Neural progenitor cell (in vitro differentiated cells): ENCODE measurements around the gene MIEF1.
A peak's percentile ranks its signal among the peaks of the same experiment; 100 is the strongest.

Experiments
- EZH2 ChIP-seq: fragments of 200-600 bp; sonication (generic); IDR thresholded peaks from 2 replicates; pipeline ENCODE4 v1.6.1; 2017; ENCODE audit warnings: antibody characterized with exemption, mild to moderate bottlenecking, moderate library complexity
- EZH2phosphoT487 ChIP-seq: fragments of 200-600 bp; sonication (generic); IDR thresholded peaks from 2 replicates; pipeline ENCODE4 v1.6.1; 2017; ENCODE audit warnings: antibody characterized with exemption
- TF ChIP-seq, protein P1 (sequence below): fragments of 200-600 bp; sonication (generic); IDR thresholded peaks from 2 replicates; pipeline ENCODE4 v1.5.1; 2017; ENCODE audit warnings: antibody characterized with exemption, mild to moderate bottlenecking

DNA sequence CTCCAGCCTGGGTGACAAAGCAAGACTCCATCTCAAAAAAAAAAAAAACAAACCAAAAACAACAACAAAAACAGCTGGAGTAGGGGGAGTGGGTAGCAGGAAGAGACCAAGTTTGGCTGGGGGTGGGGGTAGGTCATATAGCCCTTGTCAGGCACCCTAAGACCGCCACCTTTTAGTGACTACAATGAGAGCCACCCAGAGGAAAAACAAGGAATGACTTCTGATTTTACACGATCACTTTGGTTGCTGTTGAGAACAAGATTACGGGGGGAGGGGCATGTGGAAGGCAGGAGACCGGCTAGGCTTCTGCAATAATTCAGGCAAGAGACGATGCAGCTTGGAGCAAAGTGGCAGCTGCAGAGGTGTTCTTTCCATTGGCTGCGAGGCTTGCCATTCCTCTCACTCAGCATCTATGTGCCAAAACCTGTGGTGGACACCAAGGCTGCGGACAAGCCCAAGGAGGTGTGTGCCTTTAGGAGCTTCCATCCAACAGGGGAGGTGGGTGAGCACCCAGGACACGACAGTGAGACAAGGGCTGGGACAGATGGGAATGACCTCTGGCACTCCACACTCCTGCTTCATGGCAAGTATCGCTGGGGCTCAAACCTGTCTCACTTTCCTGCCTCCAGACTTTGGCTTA is 28.7 kb downstream of the MIEF1 start:
- TF ChIP-seq, protein P1, sequence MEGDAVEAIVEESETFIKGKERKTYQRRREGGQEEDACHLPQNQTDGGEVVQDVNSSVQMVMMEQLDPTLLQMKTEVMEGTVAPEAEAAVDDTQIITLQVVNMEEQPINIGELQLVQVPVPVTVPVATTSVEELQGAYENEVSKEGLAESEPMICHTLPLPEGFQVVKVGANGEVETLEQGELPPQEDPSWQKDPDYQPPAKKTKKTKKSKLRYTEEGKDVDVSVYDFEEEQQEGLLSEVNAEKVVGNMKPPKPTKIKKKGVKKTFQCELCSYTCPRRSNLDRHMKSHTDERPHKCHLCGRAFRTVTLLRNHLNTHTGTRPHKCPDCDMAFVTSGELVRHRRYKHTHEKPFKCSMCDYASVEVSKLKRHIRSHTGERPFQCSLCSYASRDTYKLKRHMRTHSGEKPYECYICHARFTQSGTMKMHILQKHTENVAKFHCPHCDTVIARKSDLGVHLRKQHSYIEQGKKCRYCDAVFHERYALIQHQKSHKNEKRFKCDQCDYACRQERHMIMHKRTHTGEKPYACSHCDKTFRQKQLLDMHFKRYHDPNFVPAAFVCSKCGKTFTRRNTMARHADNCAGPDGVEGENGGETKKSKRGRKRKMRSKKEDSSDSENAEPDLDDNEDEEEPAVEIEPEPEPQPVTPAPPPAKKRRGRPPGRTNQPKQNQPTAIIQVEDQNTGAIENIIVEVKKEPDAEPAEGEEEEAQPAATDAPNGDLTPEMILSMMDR, result peak; percentile 24
- TF ChIP-seq EZH2phosphoT487 (no peak), EZH2 (no peak)
